HepG2 (cell line): ENCODE measurements around the gene GGT1. TPM values are rescaled to one million over a fixed set of nuclear protein-coding genes. Genes with fewer than 3 reads are reported as not detected.
A peak's percentile ranks its signal among the peaks of the same experiment; 100 is the strongest.

Experiments
- ATAC-seq: fragments of 200-7000 bp; cut with Tn5 transposase; 3 replicates; pipeline ENCODE4 v1.9.1; 2020; ENCODE audit warnings: mild to moderate bottlenecking, moderate library complexity
- BruUV-seq: library from RNA; stranded (reverse); fragments of 400-500 nt; replicated peaks from 2 replicates; lab custom pipeline; 2021; lab: Mats Ljungman, UMichigan
- CTCF ChIA-PET: fragments of 300-600 bp; formaldehyde crosslinking; extraction: SDS; loops from one replicate; lab custom pipeline; 2021; ENCODE audit warnings: low total read pairs, inconsistent platforms, low intra/inter-chr PET ratio; lab: Yijun Ruan, JAX
- POLR2A ChIA-PET: fragments of 350-600 bp; sonication (Branson Sonifier 250); formaldehyde crosslinking; loops from one replicate; lab custom pipeline; 2020; ENCODE audit warnings: antibody characterized with exemption, inconsistent platforms; lab: Yijun Ruan, JAX
- DNase-seq: peaks from one replicate; pipeline ENCODE4 v3.0.0-alpha.2; 2015; ENCODE audit warnings: low spot score
- FAIRE-seq: peaks from 3 replicates; lab custom pipeline; 2011; peaks lifted over from hg19 to GRCh38; lab: Jason Lieb, UNC
- H2AFZ ChIP-seq: one replicate; pipeline ENCODE4 v1.6.1; 2011; ENCODE audit warnings: low read length, inconsistent platforms
- H3K27ac ChIP-seq: fragments of 300-600 bp; 3 replicates; pipeline ENCODE4 v1.8.0; 2011; ENCODE audit warnings: mixed run types, mild to moderate bottlenecking, mixed read lengths, low read length, inconsistent platforms; ENCODE audit not compliant: insufficient read depth; ENCODE audit errors: extremely low read length
- H3K27me3 ChIP-seq, 2 experiments: fragments of 200-600 bp in 1 of 2; 2 replicates in 1 of 2; 3 replicates in 1 of 2; pipeline versions ENCODE4 v1.6.0 to v1.8.0; 2011; ENCODE audit warnings: low read length in 2 of 2, mild to moderate bottlenecking in 2 of 2, moderate library complexity in 2 of 2, inconsistent platforms in 1 of 2; ENCODE audit not compliant: insufficient read depth in 2 of 2, control insufficient read depth in 1 of 2
- H3K36me3 ChIP-seq, 2 experiments: fragments of 200-600 bp in 1 of 2; replicated peaks in 1 of 2; 2 replicates in 1 of 2; 3 replicates in 1 of 2; pipeline versions ENCODE4 v1.5.1 to v1.8.0; 2011; ENCODE audit warnings: low read length in 2 of 2, inconsistent platforms in 1 of 2; ENCODE audit not compliant: insufficient read depth in 2 of 2, control insufficient read depth in 1 of 2
- H3K4me1 ChIP-seq: 2 replicates; pipeline ENCODE4 v1.5.1; 2012; ENCODE audit warnings: low read length, inconsistent platforms; ENCODE audit not compliant: insufficient read depth
- H3K4me2 ChIP-seq: 2 replicates; pipeline ENCODE4 v1.6.0; 2011; ENCODE audit warnings: low read depth, low read length, inconsistent platforms
- H3K4me3 ChIP-seq, 3 experiments: fragments of 200-600 bp in 1 of 3; sonication (generic), shearing (Covaris generic) in 1 of 3; replicated peaks in 1 of 3; 2 replicates each; pipeline ENCODE4 v1.5.1; 2011 to 2016; ENCODE audit warnings: low read length in 3 of 3, inconsistent platforms in 2 of 3, low read depth in 2 of 3, mild to moderate bottlenecking in 2 of 3, control low read depth in 1 of 3, mixed read lengths in 1 of 3; ENCODE audit not compliant: insufficient read depth in 1 of 3
- H3K79me2 ChIP-seq: one replicate; pipeline ENCODE4 v1.6.1; 2011; ENCODE audit warnings: low read length, inconsistent platforms; ENCODE audit not compliant: insufficient read depth
- H3K9ac ChIP-seq: 2 replicates; pipeline ENCODE4 v1.6.0; 2011; ENCODE audit warnings: mild to moderate bottlenecking, low read depth, low read length, inconsistent platforms; ENCODE audit not compliant: insufficient read depth
- H3K9me3 ChIP-seq: 2 replicates; pipeline ENCODE4 v1.5.1; 2012; ENCODE audit warnings: mild to moderate bottlenecking, low read length
- H4K20me1 ChIP-seq: 2 replicates; pipeline ENCODE4 v1.6.0; 2011; ENCODE audit warnings: inconsistent platforms, mild to moderate bottlenecking, low read length, moderate library complexity; ENCODE audit not compliant: insufficient read depth
- ARNT ChIP-seq: fragments of 450-650 bp; IDR thresholded peaks from 2 replicates; pipeline ENCODE4 v1.6.1; 2017
- ARNT2 ChIP-seq: sonication (generic); formaldehyde crosslinking; IDR thresholded peaks from 2 replicates; pipeline ENCODE4 v1.8.0; 2022; ENCODE audit warnings: mild to moderate bottlenecking, low read depth, missing genetic modification reagents, moderate library complexity
- ETV5 ChIP-seq: IDR thresholded peaks from 2 replicates; pipeline ENCODE4 v1.6.1; 2018; ENCODE audit warnings: missing biosample characterization, missing genetic modification reagents, inconsistent platforms, borderline replicate concordance
- FOSL1 ChIP-seq: sonication (generic); formaldehyde crosslinking; IDR thresholded peaks from 2 replicates; pipeline ENCODE4 v1.9.0; 2021; ENCODE audit warnings: missing genetic modification reagents, borderline replicate concordance
- MED1 ChIP-seq: sonication (generic); formaldehyde crosslinking; IDR thresholded peaks from 2 replicates; pipeline ENCODE4 v1.4.0; 2020; ENCODE audit warnings: missing genetic modification reagents
- NFE2 ChIP-seq: sonication (generic); formaldehyde crosslinking; IDR thresholded peaks from 2 replicates; pipeline ENCODE4 v1.4.0; 2020; ENCODE audit warnings: missing genetic modification reagents
- PHF5A ChIP-seq: IDR thresholded peaks from one replicate; pipeline ENCODE4 v1.6.1; 2018; ENCODE audit warnings: low read depth, missing genetic modification reagents; ENCODE audit not compliant: unreplicated experiment
- RBAK ChIP-seq: sonication (generic); formaldehyde crosslinking; IDR thresholded peaks from 2 replicates; pipeline ENCODE4 v1.5.1; 2020; ENCODE audit warnings: mild to moderate bottlenecking, missing genetic modification reagents
- RFXANK ChIP-seq: IDR thresholded peaks from 2 replicates; pipeline ENCODE4 v1.6.1; 2016
- SALL2 ChIP-seq: sonication (generic); formaldehyde crosslinking; IDR thresholded peaks from 2 replicates; pipeline ENCODE4 v1.8.1; 2023; ENCODE audit warnings: mild to moderate bottlenecking, missing genetic modification reagents, inconsistent platforms
- SUZ12 ChIP-seq: fragments of 150-350 bp; IDR thresholded peaks from 2 replicates; pipeline ENCODE4 v1.6.1; 2014; ENCODE audit warnings: low read depth, low read length
- TBX3 ChIP-seq: fragments of 450-650 bp; IDR thresholded peaks from 2 replicates; pipeline ENCODE4 v1.6.1; 2017; ENCODE audit warnings: antibody characterized with exemption, mild to moderate bottlenecking, inconsistent platforms, borderline replicate concordance
- TOE1 ChIP-seq: sonication (generic); formaldehyde crosslinking; IDR thresholded peaks from 2 replicates; pipeline ENCODE4 v1.4.0; 2020; ENCODE audit warnings: mild to moderate bottlenecking, missing genetic modification reagents
- ZNF350 ChIP-seq: sonication (generic); formaldehyde crosslinking; IDR thresholded peaks from 2 replicates; pipeline ENCODE4 v1.4.0; 2020; ENCODE audit warnings: mild to moderate bottlenecking, low read depth, missing genetic modification reagents, borderline replicate concordance
- ZNF614 ChIP-seq: IDR thresholded peaks from 2 replicates; pipeline ENCODE4 v1.6.1; 2018; ENCODE audit warnings: missing biosample characterization, missing genetic modification reagents, inconsistent platforms, borderline replicate concordance
- ZNF629 ChIP-seq: sonication (generic); formaldehyde crosslinking; conservative IDR thresholded peaks from 2 replicates; pipeline ENCODE4 v1.5.0; 2020; ENCODE audit warnings: missing genetic modification reagents
- ZNF878 ChIP-seq: sonication (generic); formaldehyde crosslinking; IDR thresholded peaks from 2 replicates; pipeline ENCODE4 v1.8.1; 2023; ENCODE audit warnings: mild to moderate bottlenecking, missing genetic modification reagents, moderate library complexity
- WGBS: methylation state at CpG from one replicate; pipeline ENCODE4 v1.1.6; 2017; ENCODE audit warnings: low lambda C conversion rate; 5-methylcytosine and 5-hydroxymethylcytosine counted together
- in situ Hi-C: cut with HindIII; loops from 2 replicates; pipeline ENCODE4 v1.10.0; 2017; ENCODE audit warnings: low pct_unique_long_range_greater_than_20kb; ENCODE audit not compliant: extremely low pct_ligation_motif_present
- intact Hi-C: fragments of 100-400 bp; cut with micrococcal nuclease; formaldehyde crosslinking; loops from one replicate; pipeline ENCODE4 v1.10.0; 2022; ENCODE audit not compliant: unreplicated experiment
- polyA plus RNA-seq, 8 experiments: library from polyadenylated mRNA; depleted of rRNA in 3 of 8; stranded (reverse) in 7 of 8; unstranded in 1 of 8; fragments of >200 nt; fragmentation: Illumina TruSeq in 4 of 8; extraction: Trizol in 4 of 8; gene quantifications; 2 replicates each; pipeline versions ENCODE4 v1.2.1 to v1.2.3, GENCODE V29; 2011 to 2016; ENCODE audit warnings: low read depth in 4 of 8, missing spikeins in 1 of 8, mixed read lengths in 1 of 8; ENCODE audit not compliant: insufficient read depth in 1 of 8
- total RNA-seq, 5 experiments: library from RNA; depleted of rRNA; stranded (reverse); fragments of >200 nt; fragmentation: Illumina TruSeq; extraction: Trizol; gene quantifications; 2 replicates each; pipeline ENCODE4 v1.2.3, GENCODE V29; 2016; ENCODE audit warnings: low read depth in 1 of 5
- TF ChIP-seq, protein P1 (sequence below): IDR thresholded peaks from 2 replicates; pipeline ENCODE4 v1.6.1; 2016; ENCODE audit warnings: mild to moderate bottlenecking
- TF ChIP-seq, protein P2 (sequence below): sonication (generic); formaldehyde crosslinking; IDR thresholded peaks from 2 replicates; pipeline ENCODE4 v1.5.0; 2020; ENCODE audit warnings: mild to moderate bottlenecking, missing genetic modification reagents
- TF ChIP-seq, protein P3 (sequence below): sonication (generic); formaldehyde crosslinking; IDR thresholded peaks from 2 replicates; pipeline ENCODE4 v1.4.0; 2020; ENCODE audit warnings: mild to moderate bottlenecking, missing genetic modification reagents

The GGT1 gene
- total and polyA plus RNA-seq, 2 of the 13 experiments (the other 11 are each of a cell fraction or from before 2014, with no cell fraction given), result 29.9 to 103 TPM

DNA sequence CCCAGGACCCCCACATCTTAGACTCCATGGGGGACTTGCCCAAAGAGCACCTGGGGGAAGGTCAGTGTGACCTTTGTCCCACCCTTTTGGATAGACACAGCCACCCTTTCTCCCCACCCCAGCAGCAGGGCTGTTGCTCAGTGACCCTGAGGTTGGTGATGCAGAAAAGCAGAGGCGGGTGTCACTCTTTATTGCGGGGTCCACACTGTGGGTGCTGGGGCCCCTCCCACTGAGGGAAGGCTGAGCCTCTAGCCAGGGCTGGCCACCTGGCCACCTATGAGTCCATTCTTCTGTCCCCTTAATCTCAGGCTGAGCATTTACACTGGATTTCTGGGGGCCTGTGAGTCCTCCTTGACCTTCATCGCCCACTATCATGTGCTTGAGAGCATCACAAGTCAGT lies 17.5 kb upstream of the GGT1 start:
- peaks cover 8 to 19% of the 10 kb centered on the region in 2 experiments; a peak in 4 of 5 replicates for H3K36me3 ChIP-seq
- TF ChIP-seq NFE2 (CRISPR knock-in tag) (no peak), SUZ12 (no peak), FOSL1 (no peak), ZNF614 (no peak), ZNF878 (CRISPR knock-in tag) (no peak), MED1 (CRISPR knock-in tag) (no peak), TOE1 (CRISPR knock-in tag) (no peak), RFXANK (CRISPR knock-in tag) (no peak), ZNF629 (no peak), TBX3 (no peak), ETV5 (CRISPR knock-in tag) (no peak), SALL2 (no peak), PHF5A (no peak), ARNT2 (CRISPR knock-in tag) (no peak), ARNT (no peak), RBAK (CRISPR knock-in tag) (no peak), ZNF350 (no peak)
- TF ChIP-seq, protein P1, sequence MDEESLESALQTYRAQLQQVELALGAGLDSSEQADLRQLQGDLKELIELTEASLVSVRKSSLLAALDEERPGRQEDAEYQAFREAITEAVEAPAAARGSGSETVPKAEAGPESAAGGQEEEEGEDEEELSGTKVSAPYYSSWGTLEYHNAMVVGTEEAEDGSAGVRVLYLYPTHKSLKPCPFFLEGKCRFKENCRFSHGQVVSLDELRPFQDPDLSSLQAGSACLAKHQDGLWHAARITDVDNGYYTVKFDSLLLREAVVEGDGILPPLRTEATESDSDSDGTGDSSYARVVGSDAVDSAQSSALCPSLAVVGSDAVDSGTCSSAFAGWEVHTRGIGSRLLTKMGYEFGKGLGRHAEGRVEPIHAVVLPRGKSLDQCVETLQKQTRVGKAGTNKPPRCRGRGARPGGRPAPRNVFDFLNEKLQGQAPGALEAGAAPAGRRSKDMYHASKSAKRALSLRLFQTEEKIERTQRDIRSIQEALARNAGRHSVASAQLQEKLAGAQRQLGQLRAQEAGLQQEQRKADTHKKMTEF (CRISPR knock-in tag), result no peak
- TF ChIP-seq, protein P2, sequence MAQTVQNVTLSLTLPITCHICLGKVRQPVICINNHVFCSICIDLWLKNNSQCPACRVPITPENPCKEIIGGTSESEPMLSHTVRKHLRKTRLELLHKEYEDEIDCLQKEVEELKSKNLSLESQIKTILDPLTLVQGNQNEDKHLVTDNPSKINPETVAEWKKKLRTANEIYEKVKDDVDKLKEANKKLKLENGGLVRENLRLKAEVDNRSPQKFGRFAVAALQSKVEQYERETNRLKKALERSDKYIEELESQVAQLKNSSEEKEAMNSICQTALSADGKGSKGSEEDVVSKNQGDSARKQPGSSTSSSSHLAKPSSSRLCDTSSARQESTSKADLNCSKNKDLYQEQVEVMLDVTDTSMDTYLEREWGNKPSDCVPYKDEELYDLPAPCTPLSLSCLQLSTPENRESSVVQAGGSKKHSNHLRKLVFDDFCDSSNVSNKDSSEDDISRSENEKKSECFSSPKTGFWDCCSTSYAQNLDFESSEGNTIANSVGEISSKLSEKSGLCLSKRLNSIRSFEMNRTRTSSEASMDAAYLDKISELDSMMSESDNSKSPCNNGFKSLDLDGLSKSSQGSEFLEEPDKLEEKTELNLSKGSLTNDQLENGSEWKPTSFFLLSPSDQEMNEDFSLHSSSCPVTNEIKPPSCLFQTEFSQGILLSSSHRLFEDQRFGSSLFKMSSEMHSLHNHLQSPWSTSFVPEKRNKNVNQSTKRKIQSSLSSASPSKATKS (CRISPR knock-in tag), result no peak
- TF ChIP-seq, protein P3, sequence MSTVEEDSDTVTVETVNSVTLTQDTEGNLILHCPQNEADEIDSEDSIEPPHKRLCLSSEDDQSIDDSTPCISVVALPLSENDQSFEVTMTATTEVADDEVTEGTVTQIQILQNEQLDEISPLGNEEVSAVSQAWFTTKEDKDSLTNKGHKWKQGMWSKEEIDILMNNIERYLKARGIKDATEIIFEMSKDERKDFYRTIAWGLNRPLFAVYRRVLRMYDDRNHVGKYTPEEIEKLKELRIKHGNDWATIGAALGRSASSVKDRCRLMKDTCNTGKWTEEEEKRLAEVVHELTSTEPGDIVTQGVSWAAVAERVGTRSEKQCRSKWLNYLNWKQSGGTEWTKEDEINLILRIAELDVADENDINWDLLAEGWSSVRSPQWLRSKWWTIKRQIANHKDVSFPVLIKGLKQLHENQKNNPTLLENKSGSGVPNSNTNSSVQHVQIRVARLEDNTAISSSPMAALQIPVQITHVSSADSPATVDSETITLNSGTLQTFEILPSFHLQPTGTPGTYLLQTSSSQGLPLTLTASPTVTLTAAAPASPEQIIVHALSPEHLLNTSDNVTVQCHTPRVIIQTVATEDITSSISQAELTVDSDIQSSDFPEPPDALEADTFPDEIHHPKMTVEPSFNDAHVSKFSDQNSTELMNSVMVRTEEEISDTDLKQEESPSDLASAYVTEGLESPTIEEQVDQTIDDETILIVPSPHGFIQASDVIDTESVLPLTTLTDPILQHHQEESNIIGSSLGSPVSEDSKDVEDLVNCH, result no peak
- TF ChIP-seq, all 625 proteins: peak for 0
- Histone ChIP-seq H2AFZ (no peak overlapping the region), H3K27me3 (no peaks in the 10 kb centered on the region), H3K9ac (no peak overlapping the region), H4K20me1 (no peaks in the 10 kb centered on the region), H3K27ac (peak overlapping the region; percentile 16), H3K4me3 (no peak overlapping the region), H3K79me2 (no peaks in the 10 kb centered on the region), H3K9me3 (no peaks in the 10 kb centered on the region), H3K4me2 (no peak overlapping the region), H3K4me1 (peaks cover 85% of the 10 kb centered on the region)
- in situ Hi-C loops, result no loop called here
- ATAC-seq (no peak), FAIRE-seq (no peak), DNase-seq (no peak)
- CTCF ChIA-PET, result no interaction called here
- intact Hi-C loops, result no loop called here
- no CpG with 5 or more reads among the region's 3 CpGs for WGBS
- POLR2A ChIA-PET, result interaction anchor here (1.5 to 4.1 kb wide), 3 partner anchors 8 to 33 kb away, joined by 4 to 80 read pairs (median 67); partner anchors contain the start of genes GGT1, GUCD1, LRRC75B and SNRPD3
- BruUV-seq, result no TSS peak
